GM19043 (cell line): ENCODE measurements around the gene ADCY1.

Experiments used
- ATAC-seq: cut with Tn5 transposase; IDR thresholded peaks from one replicate; pipeline ENCODE4 v1.9.1; 2021; ENCODE audit warnings: low read depth; ENCODE audit not compliant: unreplicated experiment

Gene ADCY1

DNA sequence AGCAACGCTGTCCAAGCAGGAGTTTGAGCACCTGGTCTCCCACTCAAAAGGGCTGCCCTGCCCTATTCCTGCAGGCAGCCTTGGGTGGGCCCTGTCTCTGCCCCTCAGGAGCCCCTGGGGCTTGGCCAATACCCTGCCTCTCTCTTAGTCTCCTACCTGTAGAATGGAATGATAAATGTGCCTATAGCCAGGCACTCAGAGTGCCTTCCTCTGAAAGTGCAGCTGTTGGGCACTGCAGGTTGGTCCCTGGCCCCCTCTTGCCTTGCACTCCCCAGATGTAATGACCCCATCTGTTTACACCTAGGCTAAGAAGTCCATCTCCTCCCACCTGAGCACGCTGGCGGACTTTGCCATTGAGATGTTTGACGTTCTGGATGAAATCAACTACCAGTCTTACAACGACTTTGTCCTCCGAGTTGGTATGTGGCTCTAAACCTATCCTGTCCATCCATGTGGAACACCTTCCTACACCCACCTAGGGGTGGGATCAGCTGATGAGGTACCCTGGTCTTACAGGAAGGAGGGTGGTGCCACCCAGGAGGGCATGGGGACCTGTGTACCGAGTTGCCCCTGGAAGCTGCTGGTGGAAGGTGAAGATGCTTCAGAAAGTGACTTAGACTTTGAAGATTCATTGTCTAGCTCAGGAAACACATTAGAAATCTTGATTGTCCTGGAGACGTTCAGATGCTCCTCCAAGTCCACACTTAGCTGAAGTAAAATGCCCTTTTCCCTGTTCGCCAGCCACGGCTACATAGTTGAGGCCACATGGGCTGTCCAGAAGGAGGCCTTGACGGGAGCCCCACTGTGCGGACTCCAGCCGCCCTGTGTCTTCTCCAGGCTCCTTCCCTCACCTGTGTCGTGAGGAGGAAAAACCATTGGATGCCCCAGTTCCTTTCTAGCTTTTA is 134.1 kb downstream of the ADCY1 start:
- ATAC-seq = no peak

GRCh38 chr7:45709168-45710042 is 135.2 kb downstream of the ADCY1 start:
- ATAC-seq = no peak

- ATAC-seq = no peak
Measured at GRCh38 chr7:45710271-45711160, 136.3 kb downstream of the ADCY1 start.

- ATAC-seq = no peak
Measured at GRCh38 chr7:45711161-45711490, 137.0 kb downstream of the ADCY1 start.

- no peak for ATAC-seq
Measured at GRCh38 chr7:45712057-45712689, 138.0 kb downstream of the ADCY1 start.

- ATAC-seq = no peak
Measured at GRCh38 chr7:45712872-45713668, 138.9 kb downstream of the ADCY1 start.

GRCh38 chr7:45713669-45714520 is 139.7 kb downstream of the ADCY1 start:
- no peak for ATAC-seq

DNA sequence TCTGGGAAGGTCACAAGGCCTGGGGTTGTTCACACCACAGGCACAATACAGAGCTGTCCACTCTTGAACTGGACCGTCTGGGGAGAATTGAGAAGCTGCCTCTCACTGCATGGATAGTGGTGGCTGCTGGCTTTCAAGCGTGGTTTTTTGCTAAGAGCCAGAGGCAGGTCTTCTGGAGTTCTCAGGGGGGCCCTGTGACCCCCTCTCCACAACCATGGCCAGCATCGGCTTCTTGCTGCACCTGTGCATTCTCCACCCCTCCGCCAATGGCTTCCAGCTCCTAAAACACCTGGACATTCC is 140.3 kb downstream of the ADCY1 start:
- ATAC-seq = no peak

GRCh38 chr7:45715471-45716352 is 141.5 kb downstream of the ADCY1 start:
- ATAC-seq = no peak

GRCh38 chr7:45716380-45717203 is 142.4 kb downstream of the ADCY1 start:
- no peak for ATAC-seq

DNA sequence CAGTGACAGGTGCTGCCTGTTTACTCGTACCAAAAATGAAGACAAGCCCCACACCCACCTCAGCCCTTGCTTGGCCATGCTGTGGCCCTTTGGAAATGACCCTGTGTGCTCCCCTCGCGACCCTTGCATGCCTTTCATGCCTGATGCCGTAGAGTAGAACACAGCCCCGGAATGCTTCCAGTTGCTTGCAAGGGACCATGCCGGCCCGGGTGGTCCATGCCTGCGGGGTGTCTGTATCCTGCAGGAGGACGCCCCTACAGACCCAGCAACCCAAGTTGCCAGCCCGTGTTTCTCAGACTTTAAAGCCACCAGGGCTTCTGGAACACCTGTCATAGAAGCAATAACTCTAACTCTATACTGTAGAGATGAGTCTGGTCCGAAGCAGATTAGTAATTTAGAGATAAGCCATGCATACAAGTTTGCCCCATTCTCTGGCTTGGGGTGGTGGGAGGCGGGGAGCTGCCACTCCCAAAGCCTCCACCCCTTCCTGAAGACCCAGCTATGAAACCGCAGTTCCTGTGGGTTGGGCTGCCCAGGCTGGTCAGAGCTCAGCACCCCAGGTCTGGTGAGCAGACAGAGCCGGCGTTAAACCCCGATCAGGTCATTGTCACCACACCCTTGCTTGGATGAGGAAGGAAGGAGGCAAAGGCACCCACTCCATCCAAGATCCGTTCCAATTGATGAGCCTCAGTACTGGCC is 143.5 kb downstream of the ADCY1 start:
- no peak for ATAC-seq

- ATAC-seq = no peak
Measured at GRCh38 chr7:45718464-45719330, 144.5 kb downstream of the ADCY1 start.

DNA sequence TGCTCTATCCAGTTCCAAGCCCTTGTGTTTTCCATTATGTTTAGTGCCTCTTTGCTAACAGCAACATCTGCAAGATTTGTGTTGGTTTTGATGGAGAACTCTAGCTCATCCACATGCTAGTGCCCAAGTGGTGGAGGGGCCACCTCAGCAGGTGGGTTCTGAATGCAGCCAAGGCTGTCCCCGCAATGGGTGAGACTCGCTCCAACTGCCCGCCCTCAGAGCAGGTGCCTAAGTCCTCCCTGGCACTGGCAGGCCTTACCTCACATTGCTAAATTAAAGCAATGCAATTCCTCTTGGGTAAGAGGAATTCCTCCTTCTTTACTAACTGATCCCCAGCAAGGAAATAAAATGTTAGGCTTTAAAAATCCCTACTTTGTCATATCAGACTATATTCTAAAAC is 146.8 kb downstream of the ADCY1 start:
- ATAC-seq = no peak

GRCh38 chr7:45721686-45722598 is 147.8 kb downstream of the ADCY1 start:
- ATAC-seq = no peak
